ENCODE results near the gene CERS6. TPM values are rescaled to one million over a fixed set of nuclear protein-coding genes. Genes with fewer than 3 reads are reported as not detected.

CERS6 gene
- total RNA-seq, 4 donors from 2014 or later: 25.9 to 57.2 (median 35.8) TPM

DNA sequence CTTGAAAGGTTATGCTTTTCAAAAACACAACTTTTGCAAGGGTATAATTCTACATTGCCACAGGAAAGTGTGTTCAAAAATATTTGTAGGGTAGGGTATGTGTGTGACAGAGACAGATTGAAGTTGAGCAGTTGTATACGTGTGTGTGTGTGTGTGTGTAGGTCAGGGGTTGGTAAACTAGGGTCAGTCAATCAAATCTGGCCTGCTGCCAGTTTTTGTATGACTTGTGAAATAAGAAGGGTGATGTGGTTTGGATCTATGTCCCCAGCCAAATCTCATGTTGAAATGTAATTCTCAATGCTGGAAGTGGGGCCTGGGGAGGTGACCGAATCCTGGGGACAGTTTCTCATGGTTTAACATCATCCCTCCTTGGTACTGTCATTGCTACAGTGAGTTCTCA lies 148.2 kb downstream of the CERS6 start:
- no peak for DNase-seq (ENCODE audit: low spot score)
- ATAC-seq (ENCODE audit: low FRiP score): no peak
- TF ChIP-seq, protein P1, sequence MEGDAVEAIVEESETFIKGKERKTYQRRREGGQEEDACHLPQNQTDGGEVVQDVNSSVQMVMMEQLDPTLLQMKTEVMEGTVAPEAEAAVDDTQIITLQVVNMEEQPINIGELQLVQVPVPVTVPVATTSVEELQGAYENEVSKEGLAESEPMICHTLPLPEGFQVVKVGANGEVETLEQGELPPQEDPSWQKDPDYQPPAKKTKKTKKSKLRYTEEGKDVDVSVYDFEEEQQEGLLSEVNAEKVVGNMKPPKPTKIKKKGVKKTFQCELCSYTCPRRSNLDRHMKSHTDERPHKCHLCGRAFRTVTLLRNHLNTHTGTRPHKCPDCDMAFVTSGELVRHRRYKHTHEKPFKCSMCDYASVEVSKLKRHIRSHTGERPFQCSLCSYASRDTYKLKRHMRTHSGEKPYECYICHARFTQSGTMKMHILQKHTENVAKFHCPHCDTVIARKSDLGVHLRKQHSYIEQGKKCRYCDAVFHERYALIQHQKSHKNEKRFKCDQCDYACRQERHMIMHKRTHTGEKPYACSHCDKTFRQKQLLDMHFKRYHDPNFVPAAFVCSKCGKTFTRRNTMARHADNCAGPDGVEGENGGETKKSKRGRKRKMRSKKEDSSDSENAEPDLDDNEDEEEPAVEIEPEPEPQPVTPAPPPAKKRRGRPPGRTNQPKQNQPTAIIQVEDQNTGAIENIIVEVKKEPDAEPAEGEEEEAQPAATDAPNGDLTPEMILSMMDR (IDR thresholded peaks at IDR 0.05): no peak

DNA sequence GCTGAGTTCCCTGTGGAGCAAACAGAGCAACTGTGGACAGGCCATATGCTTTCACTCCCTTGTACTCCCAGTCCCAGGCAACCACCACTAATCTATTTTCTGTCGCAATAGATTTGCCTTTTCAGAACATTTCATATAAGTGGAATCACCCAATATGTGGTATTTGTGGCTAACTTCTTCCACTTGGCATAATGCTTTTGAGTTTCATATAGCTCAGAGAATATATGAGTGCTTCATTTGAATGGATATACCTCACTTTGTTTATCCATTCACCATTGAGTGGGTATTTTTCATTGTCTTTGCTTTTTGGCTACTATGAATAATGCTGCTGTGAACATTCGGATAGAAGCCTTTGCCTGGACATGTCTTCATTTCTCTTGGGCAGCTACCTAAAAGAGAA lies 151.9 kb downstream of the CERS6 start:
- TF ChIP-seq, protein P1 (IDR thresholded peaks at IDR 0.05): no peak
- ATAC-seq (ENCODE audit: low FRiP score) (no peak), DNase-seq (ENCODE audit: low spot score) (no peak)

DNA sequence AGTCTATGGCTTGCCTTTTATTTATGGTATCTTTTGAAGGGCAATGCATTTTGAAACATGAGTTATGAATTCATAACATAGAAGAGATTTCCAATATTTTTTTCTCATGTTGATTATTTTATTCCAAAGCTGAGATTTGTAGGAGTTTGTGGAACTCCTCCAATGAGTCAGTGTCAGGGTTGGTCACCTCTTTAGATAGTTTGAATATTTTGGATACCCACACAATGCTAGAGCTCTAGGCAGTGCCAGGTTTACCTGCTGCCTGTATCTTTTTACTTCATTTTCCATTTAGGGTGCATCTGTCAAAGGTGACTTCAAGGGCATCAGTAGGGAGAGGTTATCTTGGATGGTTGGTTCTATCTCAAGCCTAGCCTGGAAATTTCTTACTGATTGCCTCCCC lies 152.7 kb downstream of the CERS6 start:
- TF ChIP-seq, protein P1 (IDR thresholded peaks at IDR 0.05): no peak
- no peak for DNase-seq (ENCODE audit: low spot score)
- ATAC-seq (ENCODE audit: low FRiP score): no peak

DNA sequence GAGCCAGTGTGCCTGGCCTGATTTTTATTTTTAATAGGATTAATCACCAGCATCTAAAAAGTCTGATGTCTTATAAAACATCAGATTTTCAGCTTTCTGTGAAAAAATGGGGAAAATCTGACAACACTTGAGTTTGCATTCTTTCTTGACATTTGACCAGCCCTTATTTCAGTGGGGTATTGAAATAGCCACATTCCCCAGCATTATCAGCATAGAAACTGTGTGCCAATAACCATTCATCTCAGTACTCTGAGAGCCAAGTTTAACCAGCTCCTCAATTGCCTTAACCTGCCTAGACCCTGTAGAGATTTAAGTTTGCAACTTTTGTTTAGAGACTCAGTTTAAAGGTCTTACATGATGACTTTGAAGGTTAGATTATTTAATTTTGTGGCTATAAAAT lies 155.0 kb downstream of the CERS6 start:
- no peak for DNase-seq (ENCODE audit: low spot score)
- no peak for ATAC-seq (ENCODE audit: low FRiP score)
- TF ChIP-seq, protein P1 (IDR thresholded peaks at IDR 0.05): no peak

DNA sequence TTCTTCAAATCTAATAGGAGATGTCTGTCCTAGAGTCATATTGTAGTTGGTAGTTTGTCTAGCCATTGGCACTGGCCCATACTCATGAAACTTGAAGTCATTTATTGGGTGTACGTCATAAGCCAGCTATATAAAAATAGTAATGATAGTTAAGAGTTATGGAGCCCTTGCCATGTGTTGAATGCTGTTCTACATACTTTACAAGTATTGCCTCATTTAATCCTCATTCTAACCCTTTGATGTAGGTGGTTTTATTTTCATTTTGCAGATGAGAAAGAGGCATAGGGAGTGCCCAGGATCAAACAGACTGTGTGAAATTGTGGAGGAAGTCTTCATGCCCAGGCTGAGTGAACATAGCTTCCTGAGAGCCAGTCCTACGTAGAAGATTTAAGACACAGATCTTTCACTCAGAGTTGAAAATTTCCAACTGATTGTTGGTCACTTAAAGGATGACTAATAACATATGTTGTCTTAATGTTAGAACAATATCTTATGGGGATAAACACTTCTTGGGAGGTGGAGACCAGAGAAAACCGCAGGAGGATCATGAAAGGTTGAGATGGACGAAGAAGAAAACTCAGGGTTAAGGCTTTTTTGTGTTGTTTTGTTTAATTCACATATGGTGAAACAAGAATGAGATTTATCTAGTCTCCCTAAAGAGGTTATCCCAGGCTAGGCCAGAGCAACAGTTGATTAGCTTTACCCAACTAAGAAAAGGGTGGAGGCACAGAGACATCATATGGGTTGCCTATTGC lies 156.0 kb downstream of the CERS6 start:
- no peak for DNase-seq (ENCODE audit: low spot score)
- ATAC-seq (ENCODE audit: low FRiP score): no peak
- TF ChIP-seq, protein P1 (IDR thresholded peaks at IDR 0.05): no peak

DNA sequence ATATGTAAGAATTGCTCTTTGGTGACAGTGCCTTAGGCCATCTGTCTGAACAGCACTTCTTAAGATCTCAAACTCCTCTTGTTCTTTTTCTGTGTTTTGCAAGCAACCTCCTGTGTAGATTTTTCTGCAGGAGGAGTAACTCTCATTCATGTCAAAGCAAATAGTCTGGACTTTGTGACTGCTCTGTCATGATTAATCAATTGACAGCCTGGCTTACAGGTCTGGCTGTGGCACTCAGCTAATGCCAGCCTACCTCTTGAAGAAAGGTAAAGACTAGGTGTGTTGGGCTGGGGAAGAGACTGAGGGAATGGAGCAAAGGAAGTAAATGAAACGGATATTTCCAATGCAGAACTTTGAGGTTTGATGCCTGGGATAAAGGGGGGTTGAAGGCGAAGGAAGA lies 156.6 kb downstream of the CERS6 start:
- no peak for ATAC-seq (ENCODE audit: low FRiP score)
- TF ChIP-seq, protein P1 (IDR thresholded peaks at IDR 0.05): no peak
- no peak for DNase-seq (ENCODE audit: low spot score)

DNA sequence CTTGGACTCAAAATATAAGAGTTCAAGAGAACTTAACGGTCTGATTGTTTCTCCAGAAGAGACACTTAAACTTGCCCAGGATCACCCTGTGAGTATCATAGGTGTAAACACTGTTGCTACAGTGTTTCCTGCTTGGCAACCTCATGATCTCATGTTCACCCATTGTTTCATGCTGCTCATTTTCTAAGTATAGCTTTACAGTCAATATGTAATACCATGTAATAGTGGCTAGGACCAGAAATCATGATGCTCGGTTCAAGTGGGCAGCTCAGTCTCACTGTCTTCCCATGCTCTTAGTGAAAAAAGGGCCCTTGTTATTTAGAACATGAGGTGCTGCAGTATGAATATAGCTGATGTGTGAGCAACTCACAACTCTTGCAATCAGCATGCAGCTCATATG lies 157.5 kb downstream of the CERS6 start:
- ATAC-seq (ENCODE audit: low FRiP score): no peak
- TF ChIP-seq, protein P1 (IDR thresholded peaks at IDR 0.05): no peak
- no peak for DNase-seq (ENCODE audit: low spot score)
